Testis (tissue), 3 donors: Measurements from ENCODE around the gene WBP1L. TPM values are rescaled to one million over a fixed set of nuclear protein-coding genes. Genes with fewer than 3 reads are reported as not detected.
"Not testable (repeated sequence)": the region's sequence is repeated elsewhere in the genome, so short reads cannot be mapped to it uniquely, and the experiment has no call there.

Experiments used
- DNase-seq: peaks from one replicate; pipeline ENCODE4 v3.0.0-alpha.2; 2019
- H3K27ac ChIP-seq, 2 donors: fragments of 200-600 bp; sonication (generic); one replicate each; pipeline ENCODE4 v1.5.1; 2019
- H3K27me3 ChIP-seq: fragments of 200-600 bp; sonication (generic); one replicate; pipeline ENCODE4 v1.5.1; 2019
- H3K36me3 ChIP-seq: fragments of 200-600 bp; sonication (generic); one replicate; pipeline ENCODE4 v1.5.1; 2017; ENCODE audit warnings: low read depth; ENCODE audit errors: missing control alignments
- H3K4me1 ChIP-seq: fragments of 200-600 bp; sonication (generic); one replicate; pipeline ENCODE4 v1.5.1; 2019
- H3K4me3 ChIP-seq, 2 donors: fragments of 200-600 bp; sonication (generic); one replicate each; pipeline ENCODE4 v1.5.1; 2017 to 2019
- H3K9me3 ChIP-seq: fragments of 200-600 bp; sonication (generic); one replicate; pipeline ENCODE4 v1.5.1; 2017
- POLR2A ChIP-seq: fragments of 450-650 bp; IDR thresholded peaks from one replicate; pipeline ENCODE4 v1.6.1; 2017; ENCODE audit warnings: antibody characterized with exemption, mild to moderate bottlenecking, moderate library complexity
- WGBS, 2 donors: methylation state at CpG; one replicate each; pipeline ENCODE4 v1.1.5; 2018; 5-methylcytosine and 5-hydroxymethylcytosine counted together
- intact Hi-C: fragments of 100-400 bp; cut with DNase I; formaldehyde crosslinking; loops from one replicate; pipeline ENCODE4 v1.15.1; 2023; ENCODE audit warnings: low total_unique reads
- polyA plus RNA-seq: library from polyadenylated mRNA; stranded (reverse); fragments of 350-450 nt; fragmentation: Illumina TruSeq; extraction: RNeasy Lipid Tissue Mini Kit (QIAGEN cat#74804); gene quantifications from one replicate; pipeline ENCODE4 v1.2.3, GENCODE V29; 2014; ENCODE audit warnings: low read depth, low replicate concordance; ENCODE audit not compliant: insufficient read depth
- total RNA-seq, 2 donors: library from RNA; depleted of rRNA; stranded (reverse); fragments of >200 nt; gene quantifications; one replicate each; pipeline ENCODE4 v1.2.3, GENCODE V29; 2016
- TF ChIP-seq, protein P1 (sequence below), 3 experiments: fragments of 450-650 bp in 2 of 3; fragments of 200-600 bp in 1 of 3; sonication (generic) in 1 of 3; IDR thresholded peaks; one replicate each; pipeline ENCODE4 v1.5.1; 2016 to 2019; ENCODE audit warnings: antibody characterized with exemption in 3 of 3, mild to moderate bottlenecking in 2 of 3, moderate library complexity in 1 of 3

WBP1L gene
- total and polyA plus RNA-seq, 3 donors from 2014 or later = 72.4 to 165 (median 113) TPM

DNA sequence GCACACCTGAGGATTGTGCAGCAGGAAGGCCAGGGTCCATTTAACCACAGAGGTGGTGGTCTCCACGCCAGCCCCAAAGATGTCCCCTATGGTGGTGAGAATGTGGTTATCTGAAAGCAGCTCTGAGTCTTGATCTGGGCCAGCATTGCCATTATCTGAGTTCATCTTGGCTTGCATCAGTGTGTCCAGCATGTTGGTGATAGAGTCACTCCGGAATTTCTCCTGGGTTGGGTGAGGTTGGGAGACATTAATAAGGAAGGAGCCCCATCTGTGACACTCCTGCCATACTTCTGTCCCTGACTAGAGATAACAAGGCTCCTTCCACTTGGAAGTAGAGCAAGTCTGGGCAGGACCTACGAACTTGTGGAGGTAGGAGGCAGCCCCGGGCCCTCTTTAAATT lies 89.2 kb downstream of the WBP1L start:
- 88 to 90% methylated on average over 4 of the region's 4 CpGs for WGBS, 2 donors
- DNase-seq = no peak

DNA sequence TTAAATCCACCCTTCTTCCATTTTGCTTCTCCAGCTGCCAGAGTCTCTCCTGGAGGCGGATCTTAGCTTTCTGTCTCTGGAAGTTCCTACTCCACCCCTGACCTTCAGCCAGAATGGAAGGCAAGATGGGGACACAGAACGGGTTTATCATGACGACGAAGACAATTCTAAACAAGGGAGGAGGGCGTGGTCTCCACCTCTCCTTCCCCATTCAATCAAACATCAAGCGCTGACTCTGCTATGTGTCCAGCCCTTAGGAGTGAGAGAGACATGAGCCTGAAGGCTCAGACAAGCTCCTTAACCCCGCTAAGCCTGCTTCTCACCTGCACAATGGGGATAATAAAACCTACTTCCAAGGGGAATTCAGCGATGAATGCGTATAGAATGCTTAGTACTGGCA lies 90.4 kb downstream of the WBP1L start:
- intact Hi-C loops = loop anchor here (10.0 kb wide), 1 partner anchor 71 kb away; no protein-coding TSS in a partner anchor
- H3K9me3 ChIP-seq = no peaks in the 10 kb centered on the region
- H3K36me3 ChIP-seq = no peaks in the 10 kb centered on the region
- peaks cover 8% of the 10 kb centered on the region for H3K4me1 ChIP-seq
- H3K4me3 ChIP-seq = no peak overlapping the region
- no peak for TF ChIP-seq POLR2A
- TF ChIP-seq, protein P1, sequence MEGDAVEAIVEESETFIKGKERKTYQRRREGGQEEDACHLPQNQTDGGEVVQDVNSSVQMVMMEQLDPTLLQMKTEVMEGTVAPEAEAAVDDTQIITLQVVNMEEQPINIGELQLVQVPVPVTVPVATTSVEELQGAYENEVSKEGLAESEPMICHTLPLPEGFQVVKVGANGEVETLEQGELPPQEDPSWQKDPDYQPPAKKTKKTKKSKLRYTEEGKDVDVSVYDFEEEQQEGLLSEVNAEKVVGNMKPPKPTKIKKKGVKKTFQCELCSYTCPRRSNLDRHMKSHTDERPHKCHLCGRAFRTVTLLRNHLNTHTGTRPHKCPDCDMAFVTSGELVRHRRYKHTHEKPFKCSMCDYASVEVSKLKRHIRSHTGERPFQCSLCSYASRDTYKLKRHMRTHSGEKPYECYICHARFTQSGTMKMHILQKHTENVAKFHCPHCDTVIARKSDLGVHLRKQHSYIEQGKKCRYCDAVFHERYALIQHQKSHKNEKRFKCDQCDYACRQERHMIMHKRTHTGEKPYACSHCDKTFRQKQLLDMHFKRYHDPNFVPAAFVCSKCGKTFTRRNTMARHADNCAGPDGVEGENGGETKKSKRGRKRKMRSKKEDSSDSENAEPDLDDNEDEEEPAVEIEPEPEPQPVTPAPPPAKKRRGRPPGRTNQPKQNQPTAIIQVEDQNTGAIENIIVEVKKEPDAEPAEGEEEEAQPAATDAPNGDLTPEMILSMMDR (IDR thresholded peaks at IDR 0.05) = no peak
- no peak for DNase-seq
- H3K27me3 ChIP-seq = no peaks in the 10 kb centered on the region
- 64 to 69% methylated on average over 9 of the region's 9 CpGs for WGBS, 2 donors
- H3K27ac ChIP-seq = no peak overlapping the region

More for the DNA sequence above, 89.2 kb downstream of the WBP1L start:
- H3K36me3 ChIP-seq = no peaks in the 10 kb centered on the region
- TF ChIP-seq POLR2A = no peak
- TF ChIP-seq, protein P1 (IDR thresholded peaks at IDR 0.05) = no peak
- no peak overlapping the region for H3K4me3 ChIP-seq
- H3K27ac ChIP-seq = no peak overlapping the region
- intact Hi-C loops = loop anchor here (10.0 kb wide), 1 partner anchor 72 kb away; no protein-coding TSS in a partner anchor
- no peaks in the 10 kb centered on the region for H3K27me3 ChIP-seq
- H3K9me3 ChIP-seq = no peaks in the 10 kb centered on the region
- H3K4me1 ChIP-seq = peaks cover 8% of the 10 kb centered on the region

DNA sequence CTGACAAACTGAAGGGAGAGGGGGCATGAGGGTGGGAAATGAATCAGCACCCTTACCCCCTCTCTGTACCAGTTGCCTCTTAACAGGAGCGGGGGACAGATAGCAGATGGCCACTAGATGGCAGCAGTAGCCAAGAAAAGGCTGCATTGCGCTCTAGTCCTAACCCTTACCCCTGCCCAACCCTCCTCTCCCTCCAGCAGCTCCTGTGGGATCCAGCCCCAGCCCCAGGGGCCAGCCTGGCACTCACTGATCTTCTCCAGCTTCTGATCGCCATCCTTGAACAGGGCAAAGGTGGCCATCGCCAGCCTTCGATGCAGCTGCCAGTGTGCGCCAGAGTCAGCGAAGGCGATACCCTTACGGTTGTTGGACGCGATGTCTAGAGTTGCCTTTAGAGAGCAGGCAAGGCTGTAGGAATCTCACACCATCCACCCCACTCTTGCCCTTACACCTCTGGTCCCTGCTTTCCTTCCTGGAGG lies 91.3 kb downstream of the WBP1L start:
- Histone ChIP-seq H3K9me3 (no peaks in the 10 kb centered on the region), H3K27ac (no peak overlapping the region), H3K4me1 (peaks cover 8% of the 10 kb centered on the region), H3K36me3 (no peaks in the 10 kb centered on the region), H3K4me3 (no peak overlapping the region), H3K27me3 (no peaks in the 10 kb centered on the region)
- 74 to 100% methylated on average over 4 to 11 of the region's 11 CpGs for WGBS, 2 donors
- peak; percentile 87 for DNase-seq
- TF ChIP-seq, protein P1 (IDR thresholded peaks at IDR 0.05) = peak; percentile 77 to 82 (median 77)
- no peak for TF ChIP-seq POLR2A
- intact Hi-C loops = loop anchor here (10.0 kb wide), 1 partner anchor 70 kb away; no protein-coding TSS in a partner anchor

DNA sequence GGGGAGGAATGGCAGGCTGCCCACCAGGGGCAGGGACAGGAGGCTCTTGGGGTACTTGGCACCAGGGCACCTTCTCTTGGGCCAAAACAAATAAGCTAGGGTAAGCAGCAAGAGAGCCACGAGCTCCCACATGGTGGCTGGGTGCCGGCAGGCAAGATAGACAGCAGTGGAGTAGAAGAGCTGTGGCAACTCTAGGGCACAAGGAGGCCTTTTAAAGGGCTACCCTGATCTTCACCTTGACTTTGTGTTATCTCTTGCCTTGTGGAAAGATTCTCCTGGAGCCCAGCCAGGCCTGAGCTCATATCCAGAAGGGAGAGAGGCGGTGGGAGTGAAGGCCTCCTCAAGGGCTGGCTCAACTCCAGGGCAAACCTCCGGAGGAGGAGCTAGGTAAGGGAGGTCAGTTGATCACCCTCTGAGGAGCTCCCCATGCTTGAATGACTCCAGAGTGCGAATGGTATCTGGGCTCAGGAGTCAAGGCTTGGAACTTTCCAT lies 93.5 kb downstream of the WBP1L start, which contains the start of gene CYP17A1:
Gene CYP17A1, minus strand, starts transcription at position 184 of the 492 bp plus-strand sequence. Its CDS starts 52 bp downstream, at position 132.
- 46 to 68% methylated on average over 5 of the region's 5 CpGs for WGBS, 2 donors
- peak; percentile 96 for DNase-seq
- H3K4me3 ChIP-seq = no peak within 1 kb of the TSS
- H3K36me3 ChIP-seq = no peaks in the 10 kb centered on the region
- H3K27ac ChIP-seq = no peak within 1 kb of the TSS
- no peaks in the 10 kb centered on the region for H3K27me3 ChIP-seq
- intact Hi-C loops = loop anchor here (10.0 kb wide), 1 partner anchor 68 kb away; no protein-coding TSS in a partner anchor
- TF ChIP-seq, protein P1 (IDR thresholded peaks at IDR 0.05) = no peak
- TF ChIP-seq POLR2A = no peak
- H3K4me1 ChIP-seq = peaks cover 8% of the 10 kb centered on the region
- H3K9me3 ChIP-seq = no peaks in the 10 kb centered on the region

DNA sequence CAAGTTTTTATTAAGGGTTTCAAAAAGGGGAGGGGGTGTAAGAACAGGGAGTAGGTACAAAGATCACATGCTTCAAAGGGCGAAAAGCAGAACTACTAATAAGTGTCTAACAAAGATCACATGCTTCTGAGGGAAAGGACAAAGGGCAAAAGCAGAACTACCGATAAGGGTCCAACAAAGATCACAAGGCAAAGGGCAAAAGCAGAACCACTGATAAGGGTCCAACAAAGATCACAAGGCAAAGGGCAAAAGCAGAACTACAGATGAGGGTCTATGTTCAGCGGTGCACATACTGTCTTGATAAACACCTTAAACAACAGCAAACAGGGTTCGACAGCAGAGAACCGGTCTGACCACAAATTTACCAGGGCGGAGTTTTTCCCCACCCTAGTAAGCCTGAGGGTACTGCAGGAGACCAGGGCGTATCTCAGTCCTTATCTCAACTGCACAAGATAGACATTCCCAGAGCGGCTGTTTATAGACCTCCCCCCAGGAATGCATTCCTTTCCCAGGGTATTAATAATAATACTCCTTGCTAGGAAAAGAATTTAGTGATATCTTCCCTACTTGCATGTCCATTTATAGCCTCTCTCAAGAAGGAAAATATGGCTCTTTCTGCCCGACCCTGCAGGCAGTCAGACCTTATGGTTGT lies 94.7 kb downstream of the WBP1L start:
- WGBS, 2 donors = 89% methylated on average over 9 of the region's 9 CpGs
- not testable (repeated sequence) for H3K36me3 ChIP-seq, H3K4me1 ChIP-seq, H3K4me3 ChIP-seq, H3K27ac ChIP-seq, H3K9me3 ChIP-seq, H3K27me3 ChIP-seq, DNase-seq
- intact Hi-C loops = loop anchor here (10.0 kb wide), 1 partner anchor 66 kb away; no protein-coding TSS in a partner anchor
